MCF 10A (cell line): ENCODE data around the gene FGF6. TPM values are rescaled to one million over a fixed set of nuclear protein-coding genes. Genes with fewer than 3 reads are reported as not detected.

ENCODE experiments used
- BruUV-seq: library from RNA; stranded (reverse); fragments of 400-500 nt; replicated peaks from 2 replicates; lab custom pipeline; 2021; lab: Mats Ljungman, UMichigan
- CTCF ChIA-PET: fragments of 300-600 bp; sonication (Branson Sonifier 250); formaldehyde crosslinking; extraction: SDS; loops from one replicate; lab custom pipeline; 2021; ENCODE audit warnings: antibody characterized with exemption, inconsistent platforms; lab: Yijun Ruan, JAX
- POLR2A ChIA-PET: fragments of 300-600, 350-650 bp; sonication (Branson Sonifier 250); formaldehyde crosslinking; extraction: SDS; loops from one replicate; lab custom pipeline; 2020; ENCODE audit warnings: antibody characterized with exemption, inconsistent platforms; lab: Yijun Ruan, JAX
- DNase-seq: peaks from one replicate; pipeline ENCODE4 v3.0.0-alpha.2; 2018; ENCODE audit not compliant: unreplicated experiment
- H3K27ac Mint-ChIP-seq: one replicate; pipeline ENCODE4 v1.8.0; 2022; ENCODE audit warnings: mild to moderate bottlenecking, low read depth, mixed read lengths; ENCODE audit not compliant: unreplicated experiment
- H3K27me3 Mint-ChIP-seq: one replicate; pipeline ENCODE4 v1.8.0; 2022; ENCODE audit warnings: mixed read lengths; ENCODE audit not compliant: insufficient read depth, unreplicated experiment
- H3K36me3 Mint-ChIP-seq: one replicate; pipeline ENCODE4 v1.8.0; 2022; ENCODE audit warnings: mild to moderate bottlenecking, moderate library complexity, mixed read lengths; ENCODE audit not compliant: insufficient read depth, unreplicated experiment
- H3K4me1 Mint-ChIP-seq: one replicate; pipeline ENCODE4 v1.8.0; 2022; ENCODE audit warnings: mixed read lengths; ENCODE audit not compliant: insufficient read depth, unreplicated experiment
- H3K4me3 Mint-ChIP-seq: one replicate; pipeline ENCODE4 v1.8.0; 2022; ENCODE audit warnings: mild to moderate bottlenecking, moderate library complexity, mixed read lengths; ENCODE audit not compliant: unreplicated experiment
- H3K9me3 Mint-ChIP-seq: one replicate; pipeline ENCODE4 v1.8.0; 2022; ENCODE audit warnings: mixed read lengths; ENCODE audit not compliant: unreplicated experiment
- CTCF ChIP-seq: fragments of 200-600 bp; IDR thresholded peaks from one replicate; pipeline ENCODE4 v1.8.0; 2022; ENCODE audit warnings: antibody characterized with exemption, mild to moderate bottlenecking; ENCODE audit not compliant: unreplicated experiment
- intact Hi-C: fragments of 100-400 bp; cut with micrococcal nuclease; formaldehyde crosslinking; loops from 2 replicates; pipeline ENCODE4 v1.14.1; 2022
- total RNA-seq: library from RNA; stranded (reverse); gene quantifications from 2 replicates; pipeline ENCODE4 v1.2.3, GENCODE V29; 2022

FGF6 gene
- total RNA-seq, 1 experiment from 2014 or later = not detected

GRCh38 chr12:4392223-4392742 lies 53.3 kb downstream of the FGF6 start:
- CTCF ChIA-PET = no interaction called here
- peaks cover 7% of the 10 kb centered on the region for H3K9me3 Mint-ChIP-seq
- H3K4me1 Mint-ChIP-seq = no peaks in the 10 kb centered on the region
- intact Hi-C loops = no loop called here
- H3K4me3 Mint-ChIP-seq = no peak overlapping the region
- BruUV-seq = no TSS peak
- no peak overlapping the region for H3K27ac Mint-ChIP-seq
- no peak for TF ChIP-seq CTCF
- DNase-seq = no peak
- peaks cover 41% of the 10 kb centered on the region for H3K27me3 Mint-ChIP-seq
- POLR2A ChIA-PET = interaction anchor here (0.5 kb wide), 1 partner anchor 425 kb away, joined by 4 read pairs; no protein-coding TSS in a partner anchor
- H3K36me3 Mint-ChIP-seq = no peaks in the 10 kb centered on the region

- Mint-ChIP-seq H3K4me3 (no peak overlapping the region), H3K36me3 (no peaks in the 10 kb centered on the region), H3K9me3 (no peaks in the 10 kb centered on the region), H3K27ac (no peak overlapping the region), H3K27me3 (peaks cover 29% of the 10 kb centered on the region), H3K4me1 (no peaks in the 10 kb centered on the region)
- POLR2A ChIA-PET = interaction anchor here (0.7 kb wide), 1 partner anchor 35 kb away, joined by 3 read pairs; no protein-coding TSS in a partner anchor
- BruUV-seq = no TSS peak
- no peak for DNase-seq
- CTCF ChIA-PET = interaction anchor here (0.5 to 0.9 kb wide), 3 partner anchors 28 to 136 kb away, joined by 3 read pairs; no protein-coding TSS in a partner anchor
- intact Hi-C loops = no loop called here
- no peak for TF ChIP-seq CTCF
Measured at GRCh38 chr12:4388662-4389061, 57.0 kb downstream of the FGF6 start.

GRCh38 chr12:4388032-4388431 lies 57.6 kb downstream of the FGF6 start:
- POLR2A ChIA-PET = no interaction called here
- intact Hi-C loops = no loop called here

GRCh38 chr12:4387607-4388006 lies 58.0 kb downstream of the FGF6 start:
- no peak for TF ChIP-seq CTCF
- intact Hi-C loops = no loop called here
- no peak overlapping the region for H3K27ac Mint-ChIP-seq
- peaks cover 31% of the 10 kb centered on the region for H3K27me3 Mint-ChIP-seq
- H3K36me3 Mint-ChIP-seq = no peaks in the 10 kb centered on the region
- H3K4me1 Mint-ChIP-seq = no peaks in the 10 kb centered on the region
- DNase-seq = no peak
- no TSS peak for BruUV-seq
- no peak overlapping the region for H3K4me3 Mint-ChIP-seq
- ChIA-PET POLR2A (no interaction called here), CTCF (interaction anchor here (0.5 to 0.9 kb wide), 2 partner anchors 83 to 195 kb away, joined by 3 read pairs; no protein-coding TSS in a partner anchor)
- H3K9me3 Mint-ChIP-seq = no peaks in the 10 kb centered on the region

More at GRCh38 chr12:4388032-4388431, 57.6 kb downstream of the FGF6 start:
- no peak overlapping the region for H3K27ac Mint-ChIP-seq
- H3K4me3 Mint-ChIP-seq = no peak overlapping the region
- no peak for TF ChIP-seq CTCF
- no TSS peak for BruUV-seq
- peaks cover 27% of the 10 kb centered on the region for H3K27me3 Mint-ChIP-seq
- H3K9me3 Mint-ChIP-seq = no peaks in the 10 kb centered on the region
- no peaks in the 10 kb centered on the region for H3K4me1 Mint-ChIP-seq
- no peaks in the 10 kb centered on the region for H3K36me3 Mint-ChIP-seq
- CTCF ChIA-PET = interaction anchor here (0.5 to 0.9 kb wide), 4 partner anchors 29 to 196 kb away, joined by 3 read pairs; no protein-coding TSS in a partner anchor
- no peak for DNase-seq
